Endodermal cell (in vitro differentiated cells): ENCODE data around the gene ZNF536. TPM values are rescaled to one million over a fixed set of nuclear protein-coding genes. Genes with fewer than 3 reads are reported as not detected.

Experiments
- DNase-seq: peaks from one replicate; pipeline ENCODE4 v3.0.0-alpha.2; 2017
- H3K27ac ChIP-seq: 2 replicates; pipeline ENCODE4 v1.5.1; 2013; ENCODE audit warnings: mild to moderate bottlenecking, low read depth, low read length, moderate library complexity
- H3K27me3 ChIP-seq: 2 replicates; pipeline ENCODE4 v1.6.1; 2013; ENCODE audit warnings: mild to moderate bottlenecking, low read length, moderate library complexity; ENCODE audit not compliant: insufficient read depth, control insufficient read depth, poor library complexity, severe bottlenecking
- H3K36me3 ChIP-seq: 2 replicates; pipeline ENCODE4 v1.7.0; 2013; ENCODE audit warnings: mild to moderate bottlenecking, low read length, moderate library complexity; ENCODE audit not compliant: control insufficient read depth, insufficient read depth
- H3K4me1 ChIP-seq: one replicate; pipeline ENCODE4 v1.7.0; 2013; ENCODE audit warnings: low read length; ENCODE audit not compliant: control insufficient read depth, insufficient read depth
- H3K4me3 ChIP-seq: 2 replicates; pipeline ENCODE4 v1.5.1; 2013; ENCODE audit warnings: mild to moderate bottlenecking, low read length, moderate library complexity
- H3K9ac ChIP-seq: 2 replicates; pipeline ENCODE4 v1.6.1; 2013; ENCODE audit warnings: mild to moderate bottlenecking, low read length, moderate library complexity; ENCODE audit not compliant: poor library complexity, severe bottlenecking; ENCODE audit errors: extremely low read depth
- H3K9me3 ChIP-seq: 2 replicates; pipeline ENCODE4 v1.6.1; 2013; ENCODE audit warnings: mild to moderate bottlenecking, low read length, moderate library complexity; ENCODE audit not compliant: control insufficient read depth
- H3K27ac Mint-ChIP-seq: 2 replicates; pipeline ENCODE4 v1.8.0; 2020; ENCODE audit warnings: mixed read lengths
- H3K27me3 Mint-ChIP-seq: 2 replicates; pipeline ENCODE4 v1.8.0; 2021; ENCODE audit warnings: mild to moderate bottlenecking, mixed read lengths; ENCODE audit not compliant: insufficient read depth
- H3K36me3 Mint-ChIP-seq: 2 replicates; pipeline ENCODE4 v1.8.0; 2020; ENCODE audit warnings: low read depth, mixed read lengths
- H3K4me1 Mint-ChIP-seq: 2 replicates; pipeline ENCODE4 v1.8.0; 2020; ENCODE audit warnings: mixed read lengths
- H3K4me3 Mint-ChIP-seq: 2 replicates; pipeline ENCODE4 v1.8.0; 2020; ENCODE audit warnings: mild to moderate bottlenecking, moderate library complexity, mixed read lengths
- H3K9me3 Mint-ChIP-seq: 2 replicates; pipeline ENCODE4 v1.8.0; 2020; ENCODE audit warnings: mild to moderate bottlenecking, mixed read lengths
- WGBS, 2 experiments: methylation state at CpG; one replicate each; pipeline versions ENCODE4 v1.1.5 to v1.1.7; 2013; ENCODE audit warnings: missing lambda C conversion rate in 2 of 2, mixed read lengths in 1 of 2; ENCODE audit not compliant: insufficient coverage in 1 of 2, insufficient read length in 1 of 2; 5-methylcytosine and 5-hydroxymethylcytosine counted together
- total RNA-seq, 2 donors: library from RNA; stranded (reverse); fragmentation: NEBNext Ultra II Directional in 1 of 2; extraction: Animal tissue kit (Norgen Biotek cat#: 25700) in 1 of 2; gene quantifications; 2 replicates in 1 of 2; 3 replicates in 1 of 2; pipeline ENCODE4 v1.2.1, GENCODE V29; 2021
- TF ChIP-seq, protein P1 (sequence below): fragments of 200-600 bp; sonication (generic); conservative IDR thresholded peaks from 2 replicates; pipeline ENCODE4 v1.5.0; 2021; ENCODE audit warnings: antibody characterized with exemption, mild to moderate bottlenecking

ZNF536 gene
- total RNA-seq, 2 donors from 2014 or later, result not detected

DNA sequence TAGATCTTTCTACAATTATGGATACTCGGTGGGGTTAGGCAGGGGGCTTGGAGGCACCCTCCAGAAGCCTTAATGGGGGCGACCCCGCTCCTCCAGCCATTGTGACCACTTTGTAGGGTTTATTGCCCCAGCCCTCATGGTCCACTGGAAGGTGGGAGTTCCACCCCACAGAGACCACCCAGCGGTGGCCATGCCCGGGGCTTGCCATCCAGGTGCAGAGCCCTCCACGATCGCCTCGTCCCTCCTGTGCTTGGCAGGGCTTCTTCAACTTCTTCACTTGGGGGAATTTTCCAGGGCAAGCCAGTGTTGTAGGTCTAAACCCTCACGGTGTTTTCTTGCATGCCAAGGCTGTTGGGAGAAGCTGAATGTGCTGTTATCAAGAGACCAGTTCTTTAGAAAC is 16.1 kb downstream of the ZNF536 start:
- Histone ChIP-seq H3K27me3 (peaks cover 16% of the 10 kb centered on the region), H3K36me3 (no peaks in the 10 kb centered on the region), H3K9me3 (no peaks in the 10 kb centered on the region), H3K4me3 (no peak overlapping the region), H3K27ac (no peak overlapping the region), H3K4me1 (no peaks in the 10 kb centered on the region), H3K9ac (no peak overlapping the region)
- no peak overlapping the region for H3K27ac Mint-ChIP-seq
- no peaks in the 10 kb centered on the region for H3K36me3 Mint-ChIP-seq
- H3K4me1 Mint-ChIP-seq, result peaks cover 8% of the 10 kb centered on the region
- DNase-seq, result no peak
- WGBS, 2 experiments, result 90 to 94% methylated on average over 6 to 9 of the region's 9 CpGs
- TF ChIP-seq, protein P1, sequence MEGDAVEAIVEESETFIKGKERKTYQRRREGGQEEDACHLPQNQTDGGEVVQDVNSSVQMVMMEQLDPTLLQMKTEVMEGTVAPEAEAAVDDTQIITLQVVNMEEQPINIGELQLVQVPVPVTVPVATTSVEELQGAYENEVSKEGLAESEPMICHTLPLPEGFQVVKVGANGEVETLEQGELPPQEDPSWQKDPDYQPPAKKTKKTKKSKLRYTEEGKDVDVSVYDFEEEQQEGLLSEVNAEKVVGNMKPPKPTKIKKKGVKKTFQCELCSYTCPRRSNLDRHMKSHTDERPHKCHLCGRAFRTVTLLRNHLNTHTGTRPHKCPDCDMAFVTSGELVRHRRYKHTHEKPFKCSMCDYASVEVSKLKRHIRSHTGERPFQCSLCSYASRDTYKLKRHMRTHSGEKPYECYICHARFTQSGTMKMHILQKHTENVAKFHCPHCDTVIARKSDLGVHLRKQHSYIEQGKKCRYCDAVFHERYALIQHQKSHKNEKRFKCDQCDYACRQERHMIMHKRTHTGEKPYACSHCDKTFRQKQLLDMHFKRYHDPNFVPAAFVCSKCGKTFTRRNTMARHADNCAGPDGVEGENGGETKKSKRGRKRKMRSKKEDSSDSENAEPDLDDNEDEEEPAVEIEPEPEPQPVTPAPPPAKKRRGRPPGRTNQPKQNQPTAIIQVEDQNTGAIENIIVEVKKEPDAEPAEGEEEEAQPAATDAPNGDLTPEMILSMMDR, result no peak
- no peaks in the 10 kb centered on the region for H3K9me3 Mint-ChIP-seq
- H3K27me3 Mint-ChIP-seq, result peaks cover 18% of the 10 kb centered on the region
- no peak overlapping the region for H3K4me3 Mint-ChIP-seq

DNA sequence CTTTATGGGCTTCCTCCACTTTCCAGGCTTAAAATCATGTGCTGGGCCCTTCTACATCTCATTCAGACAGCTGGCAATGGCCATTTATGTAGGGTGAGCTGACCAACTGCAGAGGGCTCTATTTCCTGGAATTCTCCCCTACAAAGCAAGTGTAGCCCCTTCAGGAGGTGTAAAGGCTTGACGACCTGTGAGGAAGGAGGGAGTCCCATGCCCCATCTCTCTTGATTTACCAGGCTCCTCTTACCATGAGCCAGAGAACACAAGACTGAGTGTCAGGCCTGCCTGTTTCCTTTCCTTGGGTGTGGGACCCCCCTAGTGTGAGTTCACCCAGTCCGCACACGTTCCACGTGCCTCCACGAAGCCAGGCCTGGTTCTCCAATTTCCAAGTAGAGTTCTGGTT is 16.6 kb downstream of the ZNF536 start:
- H3K4me3 ChIP-seq, result no peak overlapping the region
- H3K36me3 ChIP-seq, result no peaks in the 10 kb centered on the region
- DNase-seq, result peak; percentile 30
- H3K36me3 Mint-ChIP-seq, result no peaks in the 10 kb centered on the region
- H3K4me1 Mint-ChIP-seq, result peaks cover 8% of the 10 kb centered on the region
- no peak overlapping the region for H3K9ac ChIP-seq
- H3K4me1 ChIP-seq, result no peaks in the 10 kb centered on the region
- 91 to 100% methylated on average over 1 to 5 of the region's 5 CpGs for WGBS, 2 experiments
- H3K4me3 Mint-ChIP-seq, result no peak overlapping the region
- H3K27ac Mint-ChIP-seq, result no peak overlapping the region
- H3K27ac ChIP-seq, result no peak overlapping the region
- H3K9me3 ChIP-seq, result no peaks in the 10 kb centered on the region
- peaks cover 16% of the 10 kb centered on the region for H3K27me3 ChIP-seq
- H3K27me3 Mint-ChIP-seq, result peaks cover 23% of the 10 kb centered on the region
- no peaks in the 10 kb centered on the region for H3K9me3 Mint-ChIP-seq
- TF ChIP-seq, protein P1, result no peak

DNA sequence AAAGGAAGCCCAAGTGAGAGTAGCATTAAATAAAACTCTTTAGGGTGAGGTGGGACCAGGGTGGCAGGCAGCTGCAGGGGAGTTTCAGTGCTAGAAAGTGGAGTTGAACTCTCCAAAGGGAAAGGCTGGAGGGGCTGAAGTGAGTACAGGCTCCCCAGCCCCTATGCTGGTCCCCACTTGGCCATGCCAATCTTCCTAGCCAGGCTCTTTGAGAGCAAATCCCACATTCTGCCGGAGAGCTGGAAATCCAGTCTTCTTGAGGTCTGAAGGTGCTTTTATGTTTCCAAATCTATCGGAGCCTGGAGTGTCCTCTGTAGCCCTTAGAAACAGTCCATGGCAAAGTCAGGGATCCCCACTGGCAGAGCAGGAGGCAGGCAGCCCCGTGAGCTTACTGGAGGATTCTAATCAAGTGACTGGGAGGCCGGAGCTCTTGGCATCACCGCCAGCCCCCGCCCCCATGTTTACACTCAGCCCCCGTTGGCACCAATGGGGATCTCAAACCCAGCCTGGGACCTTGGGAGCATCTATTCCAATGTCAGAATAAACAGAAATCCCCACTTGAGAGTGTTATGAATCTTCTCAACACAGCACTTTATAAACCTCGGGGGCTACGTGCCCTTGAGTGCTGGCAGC is 18.3 kb downstream of the ZNF536 start:
- H3K9ac ChIP-seq, result no peak overlapping the region
- Mint-ChIP-seq H3K4me3 (no peak overlapping the region), H3K9me3 (no peaks in the 10 kb centered on the region), H3K36me3 (no peaks in the 10 kb centered on the region), H3K4me1 (peaks cover 8% of the 10 kb centered on the region), H3K27ac (no peak overlapping the region), H3K27me3 (peaks cover 27% of the 10 kb centered on the region)
- H3K9me3 ChIP-seq, result no peaks in the 10 kb centered on the region
- TF ChIP-seq, protein P1, result no peak
- 92 to 96% methylated on average over 7 to 9 of the region's 9 CpGs for WGBS, 2 experiments
- H3K4me3 ChIP-seq, result no peak overlapping the region
- H3K36me3 ChIP-seq, result no peaks in the 10 kb centered on the region
- no peak overlapping the region for H3K27ac ChIP-seq
- H3K27me3 ChIP-seq, result peaks cover 16% of the 10 kb centered on the region
- H3K4me1 ChIP-seq, result no peaks in the 10 kb centered on the region
- peak; percentile 34 for DNase-seq
